IPS DF 6.9 (cell line): ENCODE measurements around the gene MED29.

Source experiments
- DNase-seq: peaks from one replicate; pipeline ENCODE4 v3.0.0-alpha.2; 2013; ENCODE audit warnings: low read depth, low spot score
- H3K27ac ChIP-seq: one replicate; pipeline ENCODE4 v1.5.1; 2013; ENCODE audit warnings: low read length, control low read depth
- H3K27me3 ChIP-seq: 2 replicates; pipeline ENCODE4 v1.6.1; 2013; ENCODE audit warnings: mild to moderate bottlenecking, low read length; ENCODE audit not compliant: control insufficient read depth, insufficient read depth
- H3K36me3 ChIP-seq: 2 replicates; pipeline ENCODE4 v1.6.1; 2013; ENCODE audit warnings: low read length; ENCODE audit not compliant: control insufficient read depth, insufficient read depth
- H3K4me1 ChIP-seq: 2 replicates; pipeline ENCODE4 v1.6.1; 2013; ENCODE audit warnings: low read length; ENCODE audit not compliant: control insufficient read depth, insufficient read depth
- H3K4me3 ChIP-seq: 2 replicates; pipeline ENCODE4 v1.5.1; 2013; ENCODE audit warnings: mild to moderate bottlenecking, low read length
- H3K9me3 ChIP-seq: 2 replicates; pipeline ENCODE4 v1.6.1; 2013; ENCODE audit warnings: low read length, inconsistent platforms; ENCODE audit not compliant: control insufficient read depth, insufficient read depth
- WGBS: extraction: QIAGEN DNeasy Blood & Tissue Kit; methylation state at CpG from one replicate; pipeline ENCODE4 v1.1.7; 2013; ENCODE audit warnings: mixed read lengths, missing lambda C conversion rate; ENCODE audit not compliant: insufficient read length, insufficient coverage; 5-methylcytosine and 5-hydroxymethylcytosine counted together

MED29 gene

DNA sequence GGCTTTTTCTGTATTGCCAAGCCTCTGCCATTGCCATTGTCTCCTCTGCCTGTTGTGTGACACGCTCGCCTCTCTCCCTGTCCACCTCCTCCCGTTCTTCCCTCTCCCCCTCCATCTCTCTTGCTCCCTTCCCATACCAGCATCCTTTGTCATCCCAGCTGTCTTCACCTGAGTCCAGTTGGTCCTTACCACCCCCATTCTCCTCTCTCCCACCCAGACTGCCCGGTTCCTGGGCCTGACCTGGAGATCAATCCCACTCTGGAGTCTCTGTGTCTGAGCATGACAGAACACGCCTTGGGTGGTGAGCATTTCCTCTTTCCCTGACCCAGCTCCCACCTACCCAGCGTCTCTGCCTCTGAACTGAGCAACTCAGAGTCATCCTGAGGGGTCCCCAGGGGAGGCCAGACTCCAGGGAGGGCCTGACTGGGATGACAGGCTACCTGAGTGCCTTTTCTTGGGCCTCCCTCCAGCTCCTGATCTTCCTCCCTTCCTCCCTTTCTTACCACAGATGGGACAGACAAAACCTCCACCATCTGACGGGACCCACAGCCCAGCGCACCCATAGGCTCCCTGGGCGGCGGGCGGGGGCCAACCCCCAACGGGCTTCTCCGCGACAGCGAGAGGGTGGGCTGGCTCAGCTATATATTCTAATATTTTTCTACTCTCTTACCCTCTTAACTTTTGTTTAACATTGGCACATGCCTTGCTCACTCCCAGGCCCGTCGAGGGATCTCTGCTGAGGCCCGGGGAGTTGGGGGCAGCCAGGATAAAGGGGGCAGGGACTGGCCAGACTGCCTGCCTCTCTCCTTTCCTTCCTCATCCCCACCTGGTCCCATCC lies 8.0 kb upstream of the MED29 start:
- no CpG with 5 or more reads among the region's 18 CpGs for WGBS
- H3K9me3 ChIP-seq, result no peaks in the 10 kb centered on the region
- H3K4me3 ChIP-seq, result no peak overlapping the region
- no peak overlapping the region for H3K27ac ChIP-seq
- H3K36me3 ChIP-seq, result peaks cover 39% of the 10 kb centered on the region; the same call in 1 of the 2 replicates
- no peaks in the 10 kb centered on the region for H3K27me3 ChIP-seq
- no peak for DNase-seq
- H3K4me1 ChIP-seq, result no peaks in the 10 kb centered on the region

DNA sequence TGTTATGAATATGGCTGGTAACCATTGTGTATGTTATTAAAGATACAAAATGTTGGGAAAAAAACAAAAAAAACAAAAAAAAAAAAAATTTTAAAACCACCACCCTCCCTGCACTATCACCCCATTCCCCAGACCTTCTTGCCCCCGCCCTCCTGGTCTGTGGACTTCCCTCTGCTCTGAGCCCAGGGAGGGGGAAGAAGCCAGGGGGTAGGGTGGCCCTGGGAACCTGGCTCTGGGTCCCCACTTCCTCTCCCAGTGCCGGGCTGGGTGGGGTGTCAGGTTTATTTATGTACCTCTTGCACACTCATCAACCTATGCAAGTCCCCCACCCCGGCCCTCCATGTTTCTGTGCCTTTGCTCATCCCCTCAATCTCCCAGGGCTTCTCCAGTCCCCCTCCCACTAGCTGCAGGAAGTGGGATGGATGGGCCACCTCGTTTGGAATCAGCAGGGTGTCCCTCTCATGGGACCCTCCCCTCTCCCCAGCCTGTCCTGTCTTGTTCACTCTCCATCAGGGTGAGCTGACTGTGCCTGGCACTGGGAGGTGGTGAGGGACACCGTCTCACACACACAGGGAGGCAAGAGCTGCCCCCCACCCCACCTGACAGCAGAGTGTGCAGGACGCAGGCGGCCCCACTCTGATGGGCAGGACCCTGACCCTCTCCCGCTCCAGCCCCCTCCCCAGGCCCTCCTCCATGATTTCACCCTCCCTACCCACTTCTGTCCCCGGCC lies 6.2 kb upstream of the MED29 start:
- no peak overlapping the region for H3K27ac ChIP-seq
- no peak overlapping the region for H3K4me3 ChIP-seq
- no peaks in the 10 kb centered on the region for H3K9me3 ChIP-seq
- peaks cover 36% of the 10 kb centered on the region for H3K36me3 ChIP-seq
- no peaks in the 10 kb centered on the region for H3K27me3 ChIP-seq
- H3K4me1 ChIP-seq, result no peaks in the 10 kb centered on the region
- WGBS, result no CpG with 5 or more reads among the region's 9 CpGs
- DNase-seq, result no peak

DNA sequence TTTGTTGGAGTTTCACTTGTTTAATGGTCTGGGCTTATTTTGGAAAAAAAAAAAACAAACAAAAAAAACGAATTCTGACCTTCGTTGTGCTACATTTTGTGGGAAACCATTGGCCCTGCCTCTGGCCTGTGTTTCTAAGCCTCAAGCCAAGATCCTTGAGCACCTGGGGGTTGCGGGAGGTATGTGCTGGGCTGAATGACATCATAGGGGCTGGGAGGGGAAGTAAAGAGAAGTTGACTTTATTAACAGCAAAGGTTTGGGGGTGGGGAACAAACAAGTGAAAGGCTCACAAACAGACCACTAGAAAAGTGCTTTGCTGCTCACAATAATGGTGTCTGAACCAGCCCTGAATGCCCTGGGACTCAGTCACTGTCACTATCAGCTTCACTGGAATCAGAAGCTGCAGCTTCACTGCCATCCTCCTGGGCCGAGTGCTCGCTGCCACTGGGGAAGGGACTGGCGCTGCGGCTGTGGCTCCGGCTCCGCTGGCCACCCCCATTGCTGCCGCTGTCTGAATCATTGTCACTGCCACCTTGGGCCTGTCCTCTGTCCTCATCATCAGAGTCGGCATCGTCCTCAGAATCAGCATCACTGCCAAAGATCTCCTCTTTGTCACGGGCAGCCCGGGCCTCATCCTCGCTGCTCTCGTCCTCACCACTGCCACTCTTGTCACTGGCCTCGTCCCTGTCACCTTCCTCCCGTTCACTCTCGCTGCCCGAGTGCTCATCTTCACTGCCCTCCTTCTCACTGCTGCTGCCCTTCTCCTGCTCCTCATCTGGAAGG lies 5.4 kb upstream of the MED29 start:
- no CpG with 5 or more reads among the region's 20 CpGs for WGBS
- Histone ChIP-seq H3K27me3 (no peaks in the 10 kb centered on the region), H3K27ac (no peak overlapping the region), H3K9me3 (no peaks in the 10 kb centered on the region), H3K36me3 (peaks cover 29% of the 10 kb centered on the region), H3K4me3 (no peak overlapping the region), H3K4me1 (no peaks in the 10 kb centered on the region)
- DNase-seq, result no peak

DNA sequence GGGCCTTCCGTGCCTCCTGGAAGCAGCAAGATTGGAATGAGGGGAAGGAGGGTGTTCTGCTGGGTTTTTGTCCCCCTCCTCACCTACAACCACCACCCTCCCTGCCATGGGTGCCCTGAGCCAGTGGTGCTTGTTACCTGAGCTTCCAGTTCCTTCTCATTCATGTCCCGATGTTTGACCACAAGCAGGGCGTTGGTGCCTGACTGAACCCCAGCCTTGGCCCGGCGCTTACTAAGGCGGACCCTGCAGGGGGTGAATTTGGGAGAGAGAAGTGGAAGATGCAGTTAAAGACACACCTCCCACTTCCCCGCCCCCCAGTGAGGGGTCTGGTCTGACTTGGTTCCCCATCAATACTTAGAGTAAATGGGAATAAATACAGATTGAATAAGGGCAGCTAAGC lies 4.6 kb upstream of the MED29 start:
- H3K36me3 ChIP-seq, result peaks cover 24% of the 10 kb centered on the region

DNA sequence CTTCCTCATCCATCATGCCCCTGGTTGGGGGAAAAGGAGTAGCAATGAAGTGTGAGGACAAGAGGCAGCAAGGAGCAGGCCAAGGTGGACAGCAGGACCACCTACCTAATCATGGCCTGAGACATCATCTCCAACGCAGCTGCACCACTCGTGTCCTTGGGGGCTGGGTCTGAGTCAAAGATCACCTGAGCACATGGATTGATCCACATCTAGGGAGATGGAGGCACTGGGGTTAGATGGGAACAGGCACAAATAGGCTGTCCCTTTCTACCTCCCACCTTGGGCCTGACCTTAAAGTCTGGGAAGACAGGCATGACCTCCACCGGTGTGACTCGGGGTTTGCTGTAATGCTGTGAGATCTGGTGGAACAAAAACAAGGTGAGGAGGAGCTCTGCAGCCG lies 2.5 kb upstream of the MED29 start:
- Histone ChIP-seq H3K27me3 (no peaks in the 10 kb centered on the region), H3K4me3 (no peak overlapping the region), H3K36me3 (peaks cover 23% of the 10 kb centered on the region), H3K27ac (no peak overlapping the region), H3K9me3 (no peaks in the 10 kb centered on the region), H3K4me1 (no peaks in the 10 kb centered on the region)
- no CpG with 5 or more reads among the region's 5 CpGs for whole genome bisulfite sequencing
- no peak for DNase-seq

More for the DNA sequence above, 4.6 kb upstream of the MED29 start:
- no peak overlapping the region for H3K4me3 ChIP-seq
- no CpG with 5 or more reads among the region's 7 CpGs for WGBS
- DNase-seq, result no peak
- H3K27ac ChIP-seq, result no peak overlapping the region
- no peaks in the 10 kb centered on the region for H3K4me1 ChIP-seq
- H3K9me3 ChIP-seq, result no peaks in the 10 kb centered on the region
- H3K27me3 ChIP-seq, result no peaks in the 10 kb centered on the region

DNA sequence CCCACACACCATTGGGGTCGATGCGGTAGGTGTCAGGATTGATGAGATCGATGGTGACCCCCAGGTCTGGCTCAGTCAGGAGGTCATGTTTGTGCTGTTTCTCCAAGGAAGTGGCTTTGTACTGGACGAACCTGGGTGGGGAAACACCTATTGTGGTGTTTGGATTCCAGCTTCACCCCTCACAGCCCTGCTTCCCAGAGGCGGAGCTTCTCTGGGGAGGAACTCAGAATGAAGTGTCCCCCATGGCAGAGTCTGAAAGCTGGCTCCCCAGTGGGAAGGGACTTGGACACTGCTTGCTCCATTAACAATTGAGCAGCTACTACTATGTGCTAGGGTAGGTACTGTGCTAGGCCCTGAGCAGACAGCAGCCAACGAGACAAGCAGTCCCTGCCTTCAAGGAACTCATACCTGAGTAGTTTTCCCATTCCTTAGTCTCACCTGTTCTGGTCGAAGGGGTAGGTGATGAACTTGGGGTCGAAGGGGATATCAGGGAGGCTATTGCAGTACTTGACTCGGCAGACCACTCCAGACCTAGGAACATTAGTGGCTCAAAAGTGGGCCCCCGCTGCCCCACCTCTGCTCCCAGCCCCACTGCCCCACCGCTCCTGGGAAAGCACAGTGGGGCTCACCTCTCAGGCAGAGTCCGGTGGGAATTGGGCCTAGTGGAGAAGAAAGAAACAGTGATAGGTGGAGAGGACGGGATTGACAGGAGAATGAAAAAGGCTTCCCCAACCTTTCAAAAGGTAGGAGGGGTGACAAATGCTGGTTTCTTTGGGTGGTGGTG lies 1.4 kb upstream of the MED29 start:
- Histone ChIP-seq H3K4me1 (no peaks in the 10 kb centered on the region), H3K36me3 (peaks cover 26% of the 10 kb centered on the region), H3K4me3 (peak overlapping the region; percentile 82; the same call in 1 of the 2 replicates), H3K27ac (no peak overlapping the region), H3K27me3 (no peaks in the 10 kb centered on the region), H3K9me3 (no peaks in the 10 kb centered on the region)
- no peak for DNase-seq
- no CpG with 5 or more reads among the region's 13 CpGs for WGBS

DNA sequence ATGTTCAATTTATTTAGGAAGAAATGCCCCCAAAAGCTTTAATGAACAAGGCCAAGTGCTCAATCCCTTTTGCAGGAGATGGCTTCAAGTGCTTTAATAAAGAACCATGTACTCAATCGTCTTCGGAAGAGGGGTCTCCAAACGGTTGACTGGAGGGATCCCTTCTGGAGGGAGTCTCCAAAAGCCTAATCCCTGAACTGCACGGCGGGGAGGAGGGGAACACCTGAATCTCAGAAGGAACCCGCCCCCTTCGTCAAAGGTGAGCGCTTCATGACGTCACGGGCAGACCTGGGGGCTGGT lies 777 bp upstream of the MED29 start:
- H3K4me1 ChIP-seq, result no peaks in the 10 kb centered on the region
- peaks cover 26% of the 10 kb centered on the region for H3K36me3 ChIP-seq
- H3K27ac ChIP-seq, result no peak overlapping the region
- peak overlapping the region; percentile 82 for H3K4me3 ChIP-seq
- no CpG with 5 or more reads among the region's 10 CpGs for WGBS
- H3K27me3 ChIP-seq, result no peaks in the 10 kb centered on the region
- DNase-seq, result no peak
- H3K9me3 ChIP-seq, result no peaks in the 10 kb centered on the region

DNA sequence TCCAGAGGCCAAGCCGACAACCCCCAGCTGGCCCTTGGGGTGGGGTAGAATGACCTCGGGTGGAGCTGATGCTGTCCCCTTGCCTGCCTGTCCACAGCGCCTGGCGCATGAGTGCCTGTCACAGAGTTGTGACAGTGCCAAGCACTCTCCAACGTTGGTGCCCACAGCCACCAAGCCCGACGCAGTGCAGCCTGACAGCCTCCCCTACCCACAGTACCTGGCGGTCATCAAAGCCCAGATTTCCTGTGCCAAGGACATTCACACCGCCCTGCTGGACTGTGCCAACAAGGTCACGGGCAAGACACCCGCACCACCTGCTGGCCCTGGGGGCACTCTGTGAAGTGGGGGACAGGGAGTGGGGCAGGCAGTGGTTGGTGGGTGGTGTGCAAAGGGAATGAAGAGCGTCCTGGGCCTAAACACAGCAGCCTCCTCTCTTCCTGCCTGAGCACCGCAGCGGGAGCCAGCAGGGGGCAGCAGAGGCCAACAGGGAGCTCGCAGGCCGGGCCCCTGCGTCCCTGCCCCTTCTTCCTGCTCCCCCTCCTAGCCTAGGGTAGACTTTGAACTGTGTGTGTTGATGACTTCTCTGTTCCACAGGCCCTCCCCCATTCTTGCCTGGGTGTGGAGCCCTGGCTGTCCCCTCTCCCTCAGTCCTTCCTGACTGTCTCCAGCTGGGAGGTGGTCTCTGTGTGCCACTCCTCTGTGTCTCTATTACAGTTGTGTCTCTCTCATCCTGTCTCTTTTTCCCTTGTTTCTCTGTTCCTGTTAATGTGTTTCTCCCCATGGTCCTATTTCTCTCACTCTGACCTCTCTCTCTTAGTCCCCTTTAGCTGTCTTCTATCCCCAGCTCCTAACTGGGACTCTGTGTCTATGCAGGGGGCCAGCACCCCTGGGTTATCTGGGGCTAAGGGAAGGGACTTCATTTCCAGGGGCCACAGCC lies 6.5 kb downstream of the MED29 start:
- Histone ChIP-seq H3K36me3 (peaks cover 6% of the 10 kb centered on the region; the same call in 1 of the 2 replicates), H3K4me1 (peaks cover 6% of the 10 kb centered on the region; the same call in 1 of the 2 replicates), H3K4me3 (no peak overlapping the region), H3K27me3 (no peaks in the 10 kb centered on the region), H3K9me3 (no peaks in the 10 kb centered on the region), H3K27ac (no peak overlapping the region)
- no peak for DNase-seq
- no CpG with 5 or more reads among the region's 17 CpGs for WGBS

DNA sequence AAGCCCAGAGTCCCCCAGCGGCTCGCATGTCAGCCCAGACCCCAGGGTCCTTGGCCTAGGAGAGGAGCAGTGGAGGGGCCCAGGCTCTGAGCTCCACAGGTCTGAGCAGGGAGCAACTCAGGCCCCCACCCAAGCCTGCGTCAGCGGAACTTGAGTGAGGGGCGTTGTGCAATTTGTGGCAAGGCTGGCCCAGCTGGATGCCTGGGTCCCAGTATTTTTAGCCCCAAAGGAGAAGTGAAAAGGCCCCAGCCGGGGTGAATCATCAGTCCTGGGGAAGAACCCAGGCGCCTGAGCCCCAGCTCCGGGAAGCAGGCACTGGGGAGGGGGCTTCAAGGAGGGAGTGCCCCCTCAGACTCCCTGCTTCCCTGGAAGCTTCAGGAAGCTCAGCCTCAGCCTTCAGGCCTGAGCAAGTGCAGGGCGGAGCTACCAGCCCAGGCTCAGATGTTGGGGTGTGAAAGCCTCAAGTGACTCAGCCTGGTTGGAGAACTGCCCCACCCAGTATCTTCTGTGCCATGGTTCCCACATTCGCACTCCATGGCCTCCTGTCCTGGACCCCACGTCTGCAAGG lies 7.2 kb downstream of the MED29 start:
- H3K27me3 ChIP-seq, result no peaks in the 10 kb centered on the region
- WGBS, result no CpG with 5 or more reads among the region's 11 CpGs
- H3K4me3 ChIP-seq, result no peak overlapping the region
- H3K9me3 ChIP-seq, result no peaks in the 10 kb centered on the region
- peaks cover 5% of the 10 kb centered on the region; the same call in 1 of the 2 replicates for H3K36me3 ChIP-seq
- H3K27ac ChIP-seq, result no peak overlapping the region
- peaks cover 6% of the 10 kb centered on the region; the same call in 1 of the 2 replicates for H3K4me1 ChIP-seq
- no peak for DNase-seq
